Progenitor cell of endocrine pancreas (in vitro differentiated cells): Measurements from ENCODE around the gene ATP8A2. TPM values are rescaled to one million over a fixed set of nuclear protein-coding genes. Genes with fewer than 3 reads are reported as not detected.

Experiments
- DNase-seq: peaks from one replicate; pipeline ENCODE4 v3.0.0; 2021; ENCODE audit warnings: low spot score; ENCODE audit not compliant: unreplicated experiment
- H3K27ac Mint-ChIP-seq: 2 replicates; pipeline ENCODE4 v1.8.0; 2021; ENCODE audit warnings: mild to moderate bottlenecking, moderate library complexity, mixed read lengths
- H3K27me3 Mint-ChIP-seq: 2 replicates; pipeline ENCODE4 v1.8.0; 2021; ENCODE audit warnings: mixed read lengths
- H3K36me3 Mint-ChIP-seq: 2 replicates; pipeline ENCODE4 v1.8.0; 2022; ENCODE audit warnings: mixed read lengths; ENCODE audit not compliant: insufficient read depth
- H3K4me1 Mint-ChIP-seq: 2 replicates; pipeline ENCODE4 v1.8.0; 2021; ENCODE audit warnings: low read depth, mixed read lengths
- H3K4me3 Mint-ChIP-seq: 2 replicates; pipeline ENCODE4 v1.8.0; 2021; ENCODE audit warnings: low read depth, mild to moderate bottlenecking, moderate library complexity, mixed read lengths
- H3K9me3 Mint-ChIP-seq: 2 replicates; pipeline ENCODE4 v1.8.0; 2021; ENCODE audit warnings: low read depth, mixed read lengths
- CTCF ChIP-seq: fragments of 200-600 bp; sonication (generic); IDR thresholded peaks from one replicate; pipeline ENCODE4 v1.5.0; 2021; ENCODE audit warnings: antibody characterized with exemption, mild to moderate bottlenecking; ENCODE audit not compliant: unreplicated experiment
- total RNA-seq: library from RNA; stranded (reverse); gene quantifications from 2 replicates; pipeline ENCODE4 v1.2.1, GENCODE V29; 2021

The ATP8A2 gene
- total RNA-seq, 1 donor from 2014 or later = 0.38 TPM

GRCh38 chr13:25717666-25718197, 346.0 kb downstream of the ATP8A2 start:
- Mint-ChIP-seq H3K9me3 (peaks cover 9% of the 10 kb centered on the region), H3K36me3 (no peaks in the 10 kb centered on the region), H3K27me3 (peaks cover 12% of the 10 kb centered on the region), H3K27ac (no peak overlapping the region), H3K4me1 (peaks cover 10% of the 10 kb centered on the region), H3K4me3 (no peak overlapping the region)
- DNase-seq = no peak
- no peak for TF ChIP-seq CTCF

- no peaks in the 10 kb centered on the region for H3K27me3 Mint-ChIP-seq
- TF ChIP-seq CTCF = no peak
- H3K27ac Mint-ChIP-seq = no peak overlapping the region
- peaks cover 12% of the 10 kb centered on the region for H3K9me3 Mint-ChIP-seq
- no peak for DNase-seq
- peaks cover 16% of the 10 kb centered on the region for H3K4me1 Mint-ChIP-seq
- no peaks in the 10 kb centered on the region for H3K36me3 Mint-ChIP-seq
- no peak overlapping the region for H3K4me3 Mint-ChIP-seq
Measured at GRCh38 chr13:25719666-25720065, 347.9 kb downstream of the ATP8A2 start.

- peaks cover 24% of the 10 kb centered on the region for H3K4me1 Mint-ChIP-seq
- DNase-seq = no peak
- H3K27ac Mint-ChIP-seq = no peak overlapping the region
Measured at GRCh38 chr13:25722893-25723292, 351.1 kb downstream of the ATP8A2 start.

GRCh38 chr13:25725104-25725503, 353.3 kb downstream of the ATP8A2 start:
- Mint-ChIP-seq H3K27ac (no peak overlapping the region), H3K4me1 (peaks cover 33% of the 10 kb centered on the region), H3K9me3 (peaks cover 4% of the 10 kb centered on the region), H3K4me3 (no peak overlapping the region), H3K27me3 (no peaks in the 10 kb centered on the region), H3K36me3 (no peaks in the 10 kb centered on the region)
- TF ChIP-seq CTCF = no peak
- DNase-seq = no peak

More at GRCh38 chr13:25722893-25723292, 351.1 kb downstream of the ATP8A2 start:
- H3K27me3 Mint-ChIP-seq = no peaks in the 10 kb centered on the region
- H3K9me3 Mint-ChIP-seq = peaks cover 4% of the 10 kb centered on the region
- no peak overlapping the region for H3K4me3 Mint-ChIP-seq
- H3K36me3 Mint-ChIP-seq = no peaks in the 10 kb centered on the region
- no peak for TF ChIP-seq CTCF

GRCh38 chr13:25727250-25727649, 355.5 kb downstream of the ATP8A2 start:
- Mint-ChIP-seq H3K27ac (no peak overlapping the region), H3K27me3 (peaks cover 5% of the 10 kb centered on the region), H3K4me1 (peaks cover 34% of the 10 kb centered on the region), H3K4me3 (no peak overlapping the region), H3K9me3 (peaks cover 4% of the 10 kb centered on the region), H3K36me3 (no peaks in the 10 kb centered on the region)
- TF ChIP-seq CTCF = no peak
- DNase-seq = no peak
